ENCODE results near the gene SPEF2.

Gene SPEF2

DNA sequence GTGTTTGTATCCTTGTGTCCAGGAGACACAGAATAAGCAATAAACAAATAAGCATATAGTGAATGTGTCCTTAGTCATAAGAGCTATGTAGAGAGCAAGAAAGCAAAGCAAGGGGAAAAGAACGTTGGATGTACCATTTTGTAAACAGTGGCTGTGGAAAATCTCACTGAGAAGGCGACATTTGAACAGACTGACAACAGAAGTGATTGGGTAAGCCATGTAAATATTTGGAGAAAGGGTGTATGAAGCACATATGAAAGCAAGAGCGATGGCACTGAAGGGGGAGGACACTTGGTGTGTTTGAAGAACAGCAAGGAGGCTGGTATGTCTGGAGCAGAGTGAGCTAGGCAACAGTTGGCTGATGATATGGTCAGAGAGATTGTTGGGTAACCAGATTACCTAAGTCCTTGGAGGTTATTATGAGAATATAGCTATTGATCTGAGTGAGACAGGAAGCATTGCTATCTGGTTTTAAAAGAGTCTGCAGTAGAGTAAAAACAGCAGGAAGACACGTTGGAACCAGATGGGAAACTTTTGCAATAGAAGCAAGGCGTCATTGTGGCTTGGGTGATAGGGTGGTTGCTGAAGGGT, 123.6 kb downstream of the SPEF2 start:
- peak; percentile 51 for DNase-seq

- DNase-seq = no peak
Measured at GRCh38 chr5:35741971-35742370, 124.3 kb downstream of the SPEF2 start.

DNA sequence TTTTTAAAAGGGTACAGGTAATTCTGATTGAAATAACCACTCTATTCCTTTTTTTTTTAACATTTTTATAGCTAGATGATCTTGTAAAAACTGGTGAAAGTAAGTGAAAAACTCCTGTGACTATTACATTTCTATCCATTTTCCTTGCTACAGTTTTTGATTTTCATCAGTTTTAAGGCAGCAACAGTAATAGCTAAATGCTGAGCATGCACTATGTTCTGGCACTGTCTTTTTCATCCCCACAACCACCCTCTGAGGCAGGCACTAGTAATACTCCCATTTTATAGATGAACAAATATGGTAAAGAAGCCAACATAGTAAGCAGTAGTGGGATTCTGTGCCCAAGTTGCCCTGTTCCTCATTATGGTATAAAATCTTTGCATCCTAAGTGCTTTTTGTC, 126.0 kb downstream of the SPEF2 start:
- no peak for DNase-seq

GRCh38 chr5:35745193-35745592, 127.5 kb downstream of the SPEF2 start:
- no peak for DNase-seq

DNA sequence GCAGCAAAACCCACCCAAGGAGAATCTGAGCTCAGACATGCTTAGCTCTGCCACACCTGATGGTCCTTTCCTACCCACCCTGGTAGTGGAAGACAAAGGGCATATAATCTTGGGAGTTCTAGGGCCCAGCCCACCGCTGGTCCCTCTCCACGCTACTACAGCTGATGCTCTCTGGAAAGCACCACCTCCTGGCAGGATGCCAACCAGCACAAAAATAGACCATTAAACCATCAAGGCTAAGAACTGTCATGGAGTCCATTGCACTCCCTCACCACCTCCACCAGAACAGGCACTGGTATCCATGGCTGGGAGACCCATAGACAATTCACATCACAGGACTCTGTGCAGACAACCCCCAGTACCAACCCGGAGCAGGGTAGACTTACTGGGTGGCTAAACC, 128.0 kb downstream of the SPEF2 start:
- no peak for DNase-seq

DNA sequence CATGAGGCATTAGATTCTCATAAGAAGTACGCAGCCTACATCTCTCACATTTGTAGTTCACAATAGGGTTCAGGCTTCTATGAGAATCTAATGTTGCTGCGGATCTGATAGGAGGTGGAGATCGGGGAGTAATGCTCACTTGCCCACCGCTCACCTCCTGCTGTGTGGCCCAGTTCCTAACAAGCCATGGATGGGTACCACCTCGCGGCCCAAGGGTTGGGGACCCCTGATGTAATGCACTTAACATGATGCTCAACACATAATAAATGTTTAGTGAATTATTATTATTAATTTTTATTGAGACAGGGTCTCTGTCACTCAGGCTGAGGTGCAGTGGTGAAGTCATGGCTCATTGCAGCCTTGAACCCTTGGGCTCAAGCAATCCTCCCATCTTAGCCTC, 134.3 kb downstream of the SPEF2 start:
- DNase-seq = no peak

DNA sequence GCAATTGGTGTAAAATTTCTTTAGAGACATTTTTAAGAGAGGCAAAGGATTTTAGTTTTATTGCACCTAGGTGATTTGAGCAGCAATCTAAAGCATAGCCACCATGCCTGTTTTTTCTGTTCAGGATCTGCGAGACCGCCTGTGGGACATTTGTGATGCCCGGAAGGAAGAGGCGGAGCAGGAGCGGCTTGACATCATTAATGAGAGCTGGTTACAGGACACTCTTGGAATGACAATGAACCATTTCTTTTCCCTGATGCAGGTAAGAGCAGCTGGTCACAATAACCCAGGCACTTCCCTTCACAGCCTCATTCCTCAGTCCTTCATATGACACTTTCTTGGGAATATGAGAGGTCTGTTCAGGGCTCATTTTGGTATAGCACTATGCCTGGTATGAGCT, 135.8 kb downstream of the SPEF2 start:
- DNase-seq = no peak

DNA sequence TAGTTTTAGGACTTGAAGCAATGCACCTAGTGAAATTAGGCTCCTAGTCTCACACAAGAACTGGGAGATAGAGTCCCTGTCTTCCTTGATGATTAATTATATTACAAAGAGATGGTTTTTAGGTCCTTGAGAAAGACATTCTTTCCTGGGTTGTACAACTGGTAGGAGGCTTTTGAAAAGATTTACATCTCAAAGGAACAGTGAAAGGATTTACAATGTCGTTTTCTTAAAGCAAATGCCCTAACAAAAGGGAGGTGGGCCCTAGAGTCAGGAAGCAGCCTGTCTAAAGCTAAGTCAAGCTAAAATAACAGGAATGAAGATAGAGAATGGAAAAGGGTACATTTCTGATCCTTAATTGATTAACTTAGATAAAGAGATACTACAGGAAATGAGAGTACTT, 136.8 kb downstream of the SPEF2 start:
- no peak for DNase-seq

GRCh38 chr5:35755966-35756365, 138.3 kb downstream of the SPEF2 start:
- no peak for DNase-seq

DNA sequence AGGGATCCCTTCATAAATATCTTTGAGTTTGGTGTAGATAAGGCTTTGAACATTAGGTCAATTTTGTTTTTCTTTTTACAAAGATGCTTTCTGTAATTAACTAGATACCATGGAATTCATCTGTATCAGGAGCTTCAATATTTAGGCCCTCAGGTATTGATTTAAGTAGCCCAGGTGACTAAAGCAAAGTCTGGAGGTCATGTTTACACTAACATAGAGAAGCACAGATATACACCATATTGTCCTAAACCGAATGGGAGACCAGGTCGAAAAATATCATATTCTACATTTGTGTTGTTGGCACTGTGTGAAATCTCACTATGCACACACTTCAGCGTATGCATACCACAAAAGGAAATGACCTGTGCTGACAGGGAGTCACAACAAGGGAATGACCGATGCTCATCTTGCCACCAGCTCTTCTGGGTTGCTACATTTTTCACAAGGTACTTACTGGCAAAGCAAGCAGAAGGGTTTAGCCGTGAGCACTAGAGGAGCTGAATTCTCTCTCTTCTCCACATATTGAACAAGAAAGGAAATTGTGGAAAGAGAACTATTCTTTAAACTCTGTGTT, 140.6 kb downstream of the SPEF2 start:
- DNase-seq = no peak

DNA sequence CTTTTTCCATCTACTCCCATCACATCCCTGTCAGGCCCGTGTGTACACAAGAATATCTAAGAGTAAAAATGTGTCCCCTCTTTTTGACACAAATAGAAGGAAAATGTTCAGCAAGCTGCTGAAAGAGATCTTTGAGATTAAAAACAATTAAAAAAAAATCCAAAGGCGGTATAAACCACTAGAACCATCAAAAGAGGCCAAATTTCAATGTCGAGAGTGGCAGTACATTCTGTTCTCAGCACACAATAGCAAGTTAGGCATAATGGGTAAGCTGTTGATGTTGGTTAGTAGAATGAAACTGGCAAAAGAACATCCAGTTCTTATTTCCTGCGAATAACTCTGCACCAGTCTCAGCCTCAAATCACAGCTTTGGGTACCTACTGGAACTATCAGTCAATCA, 143.9 kb downstream of the SPEF2 start:
- no peak for DNase-seq

DNA sequence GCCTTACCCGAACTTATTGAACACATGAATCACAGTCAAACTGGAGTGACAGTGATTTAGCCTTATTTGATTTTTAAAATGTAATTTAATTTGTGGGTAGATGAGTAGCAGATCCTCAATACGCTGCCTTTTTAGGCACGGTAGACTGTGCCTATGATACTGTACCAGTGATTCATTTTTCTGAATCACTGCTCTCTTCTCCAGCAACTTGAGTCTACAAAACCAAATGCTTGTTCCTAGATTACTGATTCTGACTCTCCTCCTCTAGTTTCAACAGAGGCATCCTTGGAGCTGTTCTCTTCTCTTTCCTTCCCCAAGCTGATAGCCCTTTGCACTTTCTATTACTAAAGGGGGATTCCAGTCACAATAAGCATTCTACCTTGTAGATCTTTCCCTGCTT, 144.7 kb downstream of the SPEF2 start:
- DNase-seq = no peak

DNA sequence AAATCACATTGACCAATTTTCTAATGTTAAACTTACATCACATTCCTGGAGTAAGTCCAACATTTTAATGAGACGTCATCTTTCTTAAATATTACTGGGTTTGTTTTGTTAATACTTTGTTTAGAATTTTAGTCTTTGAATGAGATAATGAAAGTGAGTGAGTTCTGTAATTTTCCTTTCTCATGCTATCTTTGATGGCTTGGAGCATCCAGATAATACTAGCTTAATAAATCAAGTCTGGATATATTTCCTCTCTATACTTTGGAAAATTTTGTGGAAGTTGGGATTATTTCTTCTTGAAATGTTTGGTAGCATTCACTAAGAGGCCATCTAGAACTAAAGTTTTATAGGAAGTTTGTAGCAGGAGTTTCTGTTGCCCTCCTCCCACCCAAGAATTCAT, 148.3 kb downstream of the SPEF2 start:
- DNase-seq = no peak

DNA sequence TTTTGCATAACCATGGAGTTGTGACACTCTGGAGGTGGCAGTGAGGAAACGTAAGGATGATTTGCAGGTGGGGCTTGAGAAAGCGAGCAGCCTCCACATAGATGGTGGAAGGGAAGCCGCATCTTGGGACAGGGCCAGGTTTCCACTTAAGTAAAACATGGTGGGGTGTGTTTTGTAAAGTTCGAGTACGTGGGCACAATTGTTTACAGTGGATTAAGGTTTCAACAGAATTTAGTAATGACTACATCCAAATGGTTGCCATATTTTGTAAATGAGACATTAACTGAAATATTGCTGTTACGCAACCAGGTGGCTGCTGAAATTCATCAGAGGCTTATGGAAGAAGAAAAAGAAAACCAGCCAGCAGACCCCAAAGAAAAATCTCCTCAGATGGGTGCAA, 153.6 kb downstream of the SPEF2 start:
- DNase-seq = no peak

GRCh38 chr5:35771839-35772238, 154.2 kb downstream of the SPEF2 start:
- no peak for DNase-seq

DNA sequence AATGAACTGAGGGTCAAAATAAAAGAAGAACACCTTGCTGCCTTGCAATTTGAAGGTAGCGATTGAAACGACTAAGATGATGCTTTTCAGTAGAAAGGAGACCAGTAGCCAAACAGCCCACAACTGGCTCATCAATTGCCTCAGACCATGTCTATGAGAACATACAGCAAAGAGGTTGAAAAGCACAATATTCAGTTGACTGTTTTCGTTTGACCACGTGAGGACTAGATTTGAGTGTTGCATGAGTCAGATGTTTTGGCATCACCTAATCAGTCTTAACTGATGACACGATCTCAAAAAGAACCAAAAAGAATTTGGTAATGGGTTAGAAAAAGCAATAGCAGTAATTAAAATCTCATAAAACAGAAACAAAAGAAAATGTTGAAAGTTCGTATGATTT, 156.3 kb downstream of the SPEF2 start:
- DNase-seq = peak; percentile 90

GRCh38 chr5:35776757-35777156, 159.1 kb downstream of the SPEF2 start:
- DNase-seq = no peak

DNA sequence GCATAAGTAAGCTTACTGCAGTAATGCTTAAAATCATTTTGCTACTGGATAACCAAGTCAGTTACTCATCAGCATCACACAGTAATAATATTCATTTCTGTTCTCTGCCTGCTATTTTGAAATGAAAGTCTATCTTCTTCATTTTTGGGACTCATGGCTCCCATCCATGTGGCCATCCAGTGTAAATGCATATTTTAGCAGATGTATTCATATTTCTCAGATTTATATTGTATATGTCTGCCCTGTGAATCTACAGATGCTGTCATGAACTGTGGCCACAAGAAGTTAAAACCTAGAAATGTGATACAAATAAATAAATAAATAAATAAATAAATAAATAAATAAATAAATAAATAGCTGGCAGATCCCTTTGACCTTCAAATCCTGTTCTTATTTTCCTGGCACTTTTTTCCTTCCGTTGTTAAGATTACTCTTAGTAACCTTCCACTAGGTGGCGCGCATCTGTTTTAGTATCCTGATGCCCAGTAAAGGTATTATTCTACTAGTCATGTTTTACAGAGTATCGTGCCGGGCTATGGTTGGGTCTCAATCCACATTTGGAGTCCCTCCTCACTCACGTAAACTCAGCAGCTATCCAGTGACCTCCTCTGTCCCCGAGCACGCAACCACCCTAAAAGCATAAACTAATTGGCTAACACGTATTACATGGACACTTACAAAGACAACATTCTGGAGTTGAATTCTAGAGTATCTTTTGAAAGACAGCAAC, 159.9 kb downstream of the SPEF2 start:
- peak; percentile 89 for DNase-seq

- no peak for DNase-seq
Measured at GRCh38 chr5:35778259-35778769, 160.7 kb downstream of the SPEF2 start.

DNA sequence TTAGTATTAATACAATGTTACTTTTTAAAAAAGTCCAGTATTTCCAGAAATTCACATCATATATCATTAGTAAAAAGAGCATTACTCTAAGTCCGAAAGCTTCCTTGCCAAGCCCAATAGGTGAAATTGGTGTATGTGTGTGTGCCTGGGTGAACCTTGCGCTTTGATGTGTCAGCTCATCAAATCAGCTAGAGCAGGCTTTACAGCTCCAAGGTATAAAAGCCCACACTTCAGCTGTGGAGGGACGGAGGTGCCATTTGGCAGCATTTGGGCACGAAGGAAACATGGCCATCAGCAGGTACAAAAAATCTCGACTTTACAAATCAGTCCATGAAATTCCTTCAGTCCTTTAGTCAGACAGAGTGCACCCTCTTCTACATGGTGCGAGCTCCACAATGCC, 162.6 kb downstream of the SPEF2 start:
- DNase-seq = peak; percentile 72

GRCh38 chr5:35781181-35781790, 163.6 kb downstream of the SPEF2 start:
- no peak for DNase-seq

GRCh38 chr5:35783551-35783950, 165.9 kb downstream of the SPEF2 start:
- no peak for DNase-seq

DNA sequence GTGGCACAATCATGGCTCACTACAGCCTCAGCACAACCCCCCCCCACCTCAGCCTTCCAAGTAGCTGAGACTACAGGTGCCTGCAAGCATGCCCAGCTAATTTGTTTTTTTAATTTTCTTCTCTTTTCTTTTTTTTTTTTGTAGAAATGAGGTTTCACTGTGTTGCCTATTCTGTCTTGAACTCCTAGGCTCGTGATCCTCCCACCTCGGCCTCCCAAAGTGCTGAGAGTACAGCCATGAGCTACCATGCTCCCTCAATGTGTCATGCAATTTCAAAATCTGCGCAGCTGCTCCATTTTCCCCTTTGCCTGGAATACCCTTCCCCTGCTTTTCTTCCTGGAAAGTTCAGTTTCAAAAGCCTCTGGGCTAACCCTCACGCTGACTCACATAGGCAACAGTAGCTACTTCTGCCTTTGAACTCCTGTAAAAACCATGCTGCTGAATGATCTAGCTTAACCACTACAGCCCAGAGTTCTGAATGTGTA, 168.0 kb downstream of the SPEF2 start:
- DNase-seq = peak; percentile 87

DNA sequence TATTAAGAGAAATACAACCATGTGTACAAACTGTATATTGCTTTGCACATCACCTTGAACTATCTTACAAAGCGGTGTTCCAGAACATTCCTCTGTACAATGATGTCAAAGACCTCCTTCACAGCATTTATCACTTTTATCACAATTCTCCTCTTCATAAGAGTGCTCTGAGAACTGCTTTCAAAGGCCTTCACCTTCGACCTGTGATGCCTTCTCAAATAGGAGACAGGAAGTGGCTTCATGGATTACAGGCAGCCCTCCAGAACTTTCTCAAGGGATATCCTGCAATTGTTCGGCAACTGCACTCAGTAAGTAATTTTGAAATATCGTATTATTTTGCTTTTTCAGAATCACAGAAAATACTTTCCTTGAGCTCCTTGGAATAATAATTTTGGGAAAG, 171.1 kb downstream of the SPEF2 start:
- DNase-seq = no peak
